Loucy (cell line): ENCODE results near the gene KRTAP4-7.
"Not testable (repeated sequence)": the region's sequence is repeated elsewhere in the genome, so short reads cannot be mapped to it uniquely, and the experiment has no call there.

ENCODE experiments used
- H2AFZ ChIP-seq: fragments of 200-600 bp; sonication (generic); 2 replicates; pipeline ENCODE4 v1.6.0; 2016; ENCODE audit warnings: antibody characterized with exemption, mild to moderate bottlenecking, low read length, moderate library complexity
- H3F3A ChIP-seq: fragments of 200-600 bp; 2 replicates; pipeline ENCODE4 v1.6.0; 2016; ENCODE audit warnings: antibody characterized with exemption, low read depth, mild to moderate bottlenecking
- H3K27me3 ChIP-seq: fragments of 200-600 bp; sonication (generic); 2 replicates; pipeline ENCODE4 v1.6.1; 2014; ENCODE audit warnings: low read length, mild to moderate bottlenecking; ENCODE audit not compliant: insufficient read depth, poor library complexity, severe bottlenecking
- H3K36me3 ChIP-seq: fragments of 200-600 bp; sonication (generic); 2 replicates; pipeline ENCODE4 v1.6.1; 2016; ENCODE audit warnings: low read length; ENCODE audit not compliant: insufficient read depth
- H3K4me1 ChIP-seq: fragments of 200-600 bp; sonication (generic); 2 replicates; pipeline ENCODE4 v1.5.1; 2014; ENCODE audit warnings: low read length, mild to moderate bottlenecking; ENCODE audit not compliant: insufficient read depth, poor library complexity, severe bottlenecking
- H3K4me2 ChIP-seq: fragments of 200-600 bp; sonication (generic); 2 replicates; pipeline ENCODE4 v1.6.0; 2014; ENCODE audit warnings: antibody characterized with exemption, low read length, low read depth, mild to moderate bottlenecking; ENCODE audit not compliant: poor library complexity, severe bottlenecking
- H3K4me3 ChIP-seq: fragments of 200-600 bp; sonication (generic); 2 replicates; pipeline ENCODE4 v1.5.1; 2014; ENCODE audit warnings: low read length, mild to moderate bottlenecking, mixed read lengths; ENCODE audit not compliant: poor library complexity, severe bottlenecking
- H3K79me2 ChIP-seq: fragments of 200-600 bp; sonication (generic); 2 replicates; pipeline ENCODE4 v1.6.1; 2014; ENCODE audit warnings: low read length; ENCODE audit not compliant: insufficient read depth
- H3K9ac ChIP-seq: fragments of 200-600 bp; sonication (generic); 2 replicates; pipeline ENCODE4 v1.6.0; 2014; ENCODE audit warnings: mild to moderate bottlenecking, low read depth, low read length, moderate library complexity; ENCODE audit not compliant: poor library complexity, severe bottlenecking
- H3K9me2 ChIP-seq: fragments of 200-600 bp; sonication (generic); replicated peaks from 2 replicates; pipeline ENCODE4 v1.6.1; 2016; ENCODE audit warnings: low read depth, low read length, mixed read lengths
- H3K9me3 ChIP-seq: fragments of 200-600 bp; sonication (generic); 2 replicates; pipeline ENCODE4 v1.6.1; 2014; ENCODE audit warnings: mild to moderate bottlenecking, antibody characterized with exemption, low read length, low read depth; ENCODE audit not compliant: insufficient read depth
- H4K20me1 ChIP-seq: fragments of 200-600 bp; sonication (generic); 2 replicates; pipeline ENCODE4 v1.6.0; 2014; ENCODE audit warnings: antibody characterized with exemption, low read length, mild to moderate bottlenecking; ENCODE audit not compliant: insufficient read depth, poor library complexity, severe bottlenecking
- CTCF ChIP-seq: fragments of 200-600 bp; sonication (generic); conservative IDR thresholded peaks from 2 replicates; pipeline ENCODE4 v1.5.1; 2014; ENCODE audit warnings: mild to moderate bottlenecking, antibody characterized with exemption, low read length
- EZH2phosphoT487 ChIP-seq: fragments of 200-600 bp; IDR thresholded peaks from 2 replicates; pipeline ENCODE4 v1.6.1; 2018; ENCODE audit warnings: antibody characterized with exemption, mild to moderate bottlenecking, moderate library complexity, borderline replicate concordance

Gene KRTAP4-7

GRCh38 chr17:41101586-41102259 lies 17.8 kb downstream of the KRTAP4-7 start, which contains the start of gene KRTAP4-16:
Gene KRTAP4-16, minus strand, starts transcription at chr17:41102209. Its CDS starts 0 bp downstream, at chr17:41102209.
- H3K4me1 ChIP-seq: peaks cover 24% of the 10 kb centered on the region
- H3K4me2 ChIP-seq: no peak within 1 kb of the TSS
- no peaks in the 10 kb centered on the region for H3K27me3 ChIP-seq
- H3K9ac ChIP-seq: no peak within 1 kb of the TSS
- no peaks in the 10 kb centered on the region for H3K9me2 ChIP-seq
- H4K20me1 ChIP-seq: no peaks in the 10 kb centered on the region
- H3K36me3 ChIP-seq: no peaks in the 10 kb centered on the region
- H3K4me3 ChIP-seq: no peak within 1 kb of the TSS
- no peak within 1 kb of the TSS for H2AFZ ChIP-seq
- TF ChIP-seq EZH2phosphoT487 (no peak), CTCF (no peak)
- no peaks in the 10 kb centered on the region for H3K79me2 ChIP-seq
- H3F3A ChIP-seq: no peaks in the 10 kb centered on the region
- H3K9me3 ChIP-seq: no peaks in the 10 kb centered on the region

GRCh38 chr17:41103896-41104295 lies 19.9 kb downstream of the KRTAP4-7 start:
- H3K27me3 ChIP-seq: no peaks in the 10 kb centered on the region
- no peaks in the 10 kb centered on the region for H4K20me1 ChIP-seq
- H3K9me2 ChIP-seq: no peaks in the 10 kb centered on the region
- H2AFZ ChIP-seq: no peak overlapping the region
- no peak for TF ChIP-seq CTCF
- TF ChIP-seq EZH2phosphoT487: no peak
- H3K4me3 ChIP-seq: no peak overlapping the region
- H3K4me1 ChIP-seq: peaks cover 37% of the 10 kb centered on the region
- H3F3A ChIP-seq: no peaks in the 10 kb centered on the region
- no peaks in the 10 kb centered on the region for H3K36me3 ChIP-seq
- no peak overlapping the region for H3K4me2 ChIP-seq
- no peaks in the 10 kb centered on the region for H3K9me3 ChIP-seq
- no peaks in the 10 kb centered on the region for H3K79me2 ChIP-seq
- H3K9ac ChIP-seq: no peak overlapping the region

GRCh38 chr17:41104386-41105038 lies 20.6 kb downstream of the KRTAP4-7 start:
- H3K27me3 ChIP-seq, H4K20me1 ChIP-seq, H3K4me3 ChIP-seq, H3K4me2 ChIP-seq, H3K79me2 ChIP-seq, H3K9me3 ChIP-seq, H3F3A ChIP-seq, H2AFZ ChIP-seq, H3K9me2 ChIP-seq, H3K36me3 ChIP-seq, H3K9ac ChIP-seq: not testable (repeated sequence)
- H3K4me1 ChIP-seq: peaks cover 38% of the 10 kb centered on the region

DNA sequence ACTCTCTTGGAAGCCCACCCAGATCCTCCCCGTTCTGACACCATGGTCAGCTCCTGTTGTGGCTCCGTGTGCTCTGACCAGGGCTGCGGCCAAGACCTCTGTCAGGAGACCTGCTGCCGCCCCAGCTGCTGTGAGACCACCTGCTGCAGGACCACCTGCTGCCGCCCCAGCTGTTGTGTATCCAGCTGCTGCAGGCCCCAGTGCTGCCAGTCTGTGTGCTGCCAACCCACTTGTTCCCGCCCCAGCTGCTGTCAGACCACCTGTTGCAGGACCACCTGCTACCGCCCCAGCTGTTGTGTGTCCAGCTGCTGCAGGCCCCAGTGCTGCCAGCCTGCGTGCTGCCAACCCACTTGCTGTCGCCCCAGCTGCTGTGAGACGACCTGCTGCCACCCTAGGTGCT lies 21.4 kb downstream of the KRTAP4-7 start, which contains the start of gene KRTAP4-9:
Gene KRTAP4-9 (plus strand): TSS at position 43 of the 400 bp plus-strand sequence. CDS start 0 bp downstream, at position 43.
- H3K4me3 ChIP-seq, H3K36me3 ChIP-seq: not testable (repeated sequence)

More for the DNA sequence above, 21.4 kb downstream of the KRTAP4-7 start, which contains the start of gene KRTAP4-9:
- H3K9ac ChIP-seq, H3K9me3 ChIP-seq, H3K9me2 ChIP-seq, H4K20me1 ChIP-seq, H3K4me2 ChIP-seq, H3K79me2 ChIP-seq, H3K27me3 ChIP-seq, H3F3A ChIP-seq, H2AFZ ChIP-seq: not testable (repeated sequence)
- H3K4me1 ChIP-seq: peaks cover 32% of the 10 kb centered on the region
